H9 (cell line): ENCODE results near the gene PTGES3L. TPM values are rescaled to one million over a fixed set of nuclear protein-coding genes. Genes with fewer than 3 reads are reported as not detected.

ENCODE experiments used
- DNase-seq: peaks from one replicate; pipeline ENCODE4 v3.0.0-alpha.2; 2017
- H2AFZ ChIP-seq: one replicate; pipeline ENCODE4 v1.6.1; 2013; ENCODE audit warnings: mild to moderate bottlenecking, low read length, control low read depth, moderate library complexity
- H2AK5ac ChIP-seq: 2 replicates; pipeline ENCODE4 v1.6.1; 2013; ENCODE audit warnings: low read length, control low read depth, mixed read lengths; ENCODE audit not compliant: insufficient read length
- H2BK120ac ChIP-seq: one replicate; pipeline ENCODE4 v1.6.1; 2013; ENCODE audit warnings: low read depth, mild to moderate bottlenecking, low read length, control low read depth, inconsistent platforms; ENCODE audit not compliant: poor library complexity, severe bottlenecking
- H2BK12ac ChIP-seq: 2 replicates; pipeline ENCODE4 v1.6.1; 2013; ENCODE audit warnings: low read length, control low read depth, mixed read lengths, low read depth; ENCODE audit not compliant: insufficient read length
- H2BK15ac ChIP-seq: 2 replicates; pipeline ENCODE4 v1.6.1; 2013; ENCODE audit warnings: low read depth, low read length, control low read depth
- H2BK20ac ChIP-seq: one replicate; pipeline ENCODE4 v1.6.1; 2013; ENCODE audit warnings: low read depth, mild to moderate bottlenecking, low read length, control low read depth, inconsistent platforms; ENCODE audit not compliant: poor library complexity, severe bottlenecking
- H2BK5ac ChIP-seq: 2 replicates; pipeline ENCODE4 v1.6.1; 2013; ENCODE audit warnings: low read length, control low read depth, mixed read lengths; ENCODE audit not compliant: insufficient read length
- H3K14ac ChIP-seq: 2 replicates; pipeline ENCODE4 v1.6.1; 2013; ENCODE audit warnings: low read length, control low read depth; ENCODE audit not compliant: insufficient read depth
- H3K18ac ChIP-seq: 2 replicates; pipeline ENCODE4 v1.6.1; 2013; ENCODE audit warnings: low read depth, mild to moderate bottlenecking, mixed read lengths, low read length, control low read depth; ENCODE audit not compliant: insufficient read length
- H3K23ac ChIP-seq: 2 replicates; pipeline ENCODE4 v1.6.1; 2013; ENCODE audit warnings: low read length, control low read depth, mixed read lengths, low read depth; ENCODE audit not compliant: insufficient read length
- H3K23me2 ChIP-seq: 2 replicates; pipeline ENCODE4 v1.6.1; 2013; ENCODE audit warnings: low read depth, mild to moderate bottlenecking, mixed read lengths, low read length, control low read depth; ENCODE audit not compliant: insufficient read length, poor library complexity, severe bottlenecking
- H3K27ac ChIP-seq: 2 replicates; pipeline ENCODE4 v1.5.1; 2013; ENCODE audit warnings: low read length, control low read depth, mixed read lengths, low read depth; ENCODE audit not compliant: insufficient read length
- H3K27me3 ChIP-seq: 2 replicates; pipeline ENCODE4 v1.6.1; 2013; ENCODE audit warnings: low read length, control low read depth, inconsistent platforms; ENCODE audit not compliant: insufficient read depth
- H3K4ac ChIP-seq: 2 replicates; pipeline ENCODE4 v1.6.1; 2013; ENCODE audit warnings: low read depth, mild to moderate bottlenecking, control low read depth, inconsistent platforms, low read length, moderate library complexity
- H3K4me1 ChIP-seq: 2 replicates; pipeline ENCODE4 v1.6.1; 2013; ENCODE audit warnings: low read length, control low read depth, inconsistent platforms; ENCODE audit not compliant: insufficient read depth
- H3K4me2 ChIP-seq: 2 replicates; pipeline ENCODE4 v1.6.1; 2013; ENCODE audit warnings: low read length, control low read depth, mixed read lengths; ENCODE audit not compliant: insufficient read length, insufficient read depth
- H3K56ac ChIP-seq: 2 replicates; pipeline ENCODE4 v1.6.1; 2013; ENCODE audit warnings: low read depth, mild to moderate bottlenecking, mixed read lengths, low read length, control low read depth; ENCODE audit not compliant: insufficient read length
- H3K79me1 ChIP-seq: 2 replicates; pipeline ENCODE4 v1.6.1; 2013; ENCODE audit warnings: low read depth, mild to moderate bottlenecking, moderate library complexity, low read length, control low read depth, inconsistent platforms; ENCODE audit not compliant: insufficient read depth, poor library complexity, severe bottlenecking
- H3K79me2 ChIP-seq: 2 replicates; pipeline ENCODE4 v1.6.1; 2013; ENCODE audit warnings: low read length, control low read depth, inconsistent platforms; ENCODE audit not compliant: insufficient read depth
- H3K9ac ChIP-seq: 2 replicates; pipeline ENCODE4 v1.6.1; 2013; ENCODE audit warnings: low read length, control low read depth, mixed read lengths; ENCODE audit not compliant: insufficient read length; ENCODE audit errors: extremely low read depth
- H3K9me3 ChIP-seq: one replicate; pipeline ENCODE4 v1.6.1; 2013; ENCODE audit warnings: low read depth, low read length, inconsistent platforms; ENCODE audit not compliant: control insufficient read depth
- H3T11ph ChIP-seq: one replicate; pipeline ENCODE4 v1.6.1; 2013; ENCODE audit warnings: mild to moderate bottlenecking, low read length, control low read depth, inconsistent platforms
- H4K20me1 ChIP-seq: one replicate; pipeline ENCODE4 v1.6.1; 2013; ENCODE audit not compliant: control insufficient read depth, insufficient read length, insufficient read depth
- H4K5ac ChIP-seq: 2 replicates; pipeline ENCODE4 v1.6.1; 2013; ENCODE audit warnings: low read depth, mild to moderate bottlenecking, mixed read lengths, low read length, control low read depth; ENCODE audit not compliant: insufficient read length
- H4K8ac ChIP-seq: replicated peaks from 2 replicates; pipeline ENCODE4 v1.6.1; 2013; ENCODE audit warnings: low read length, control low read depth, mixed read lengths, low read depth; ENCODE audit not compliant: insufficient read length
- H4K91ac ChIP-seq: 2 replicates; pipeline ENCODE4 v1.6.1; 2013; ENCODE audit warnings: low read depth, mild to moderate bottlenecking, moderate library complexity, mixed read lengths, low read length, control low read depth; ENCODE audit not compliant: insufficient read length
- H3K27ac Mint-ChIP-seq, 3 experiments: 2 replicates in 2 of 3; 3 replicates in 1 of 3; pipeline ENCODE4 v1.8.0; 2020 to 2021; ENCODE audit warnings: mixed read lengths in 3 of 3, mild to moderate bottlenecking in 1 of 3, moderate library complexity in 1 of 3
- H3K27me3 Mint-ChIP-seq: 2 replicates; pipeline ENCODE4 v1.8.0; 2021; ENCODE audit warnings: low read depth, mild to moderate bottlenecking, moderate library complexity, mixed read lengths
- H3K36me3 Mint-ChIP-seq, 3 experiments: 2 replicates in 2 of 3; 3 replicates in 1 of 3; pipeline ENCODE4 v1.8.0; 2020 to 2021; ENCODE audit warnings: low read depth in 3 of 3, mixed read lengths in 3 of 3; ENCODE audit not compliant: insufficient read depth in 1 of 3
- H3K4me1 Mint-ChIP-seq, 2 experiments: 2 replicates each; pipeline ENCODE4 v1.8.0; 2020; ENCODE audit warnings: mixed read lengths in 2 of 2
- H3K4me3 Mint-ChIP-seq, 2 experiments: 2 replicates in 1 of 2; 3 replicates in 1 of 2; pipeline ENCODE4 v1.8.0; 2020 to 2021; ENCODE audit warnings: mild to moderate bottlenecking in 2 of 2, mixed read lengths in 2 of 2, moderate library complexity in 1 of 2
- H3K9me3 Mint-ChIP-seq, 2 experiments: 2 replicates in 1 of 2; 3 replicates in 1 of 2; pipeline ENCODE4 v1.8.0; 2020; ENCODE audit warnings: mild to moderate bottlenecking in 2 of 2, mixed read lengths in 2 of 2, moderate library complexity in 1 of 2
- WGBS: extraction: QIAGEN DNeasy Blood & Tissue Kit; methylation state at CpG from one replicate; pipeline ENCODE4 v1.1.7; 2013; ENCODE audit warnings: missing lambda C conversion rate, low lambda C conversion rate, mixed read lengths; ENCODE audit not compliant: insufficient read length; ENCODE audit errors: extremely low coverage; 5-methylcytosine and 5-hydroxymethylcytosine counted together
- total RNA-seq: library from RNA; stranded (reverse); gene quantifications from 2 replicates; pipeline ENCODE4 v1.2.1, GENCODE V29; 2021
- TF ChIP-seq, protein P1 (sequence below): fragments of 200-600 bp; sonication (generic); conservative IDR thresholded peaks from 3 replicates; pipeline ENCODE4 v1.8.0; 2021; ENCODE audit warnings: antibody characterized with exemption, mild to moderate bottlenecking

PTGES3L gene
- total RNA-seq, 1 experiment from 2014 or later, result 4.2 TPM

DNA sequence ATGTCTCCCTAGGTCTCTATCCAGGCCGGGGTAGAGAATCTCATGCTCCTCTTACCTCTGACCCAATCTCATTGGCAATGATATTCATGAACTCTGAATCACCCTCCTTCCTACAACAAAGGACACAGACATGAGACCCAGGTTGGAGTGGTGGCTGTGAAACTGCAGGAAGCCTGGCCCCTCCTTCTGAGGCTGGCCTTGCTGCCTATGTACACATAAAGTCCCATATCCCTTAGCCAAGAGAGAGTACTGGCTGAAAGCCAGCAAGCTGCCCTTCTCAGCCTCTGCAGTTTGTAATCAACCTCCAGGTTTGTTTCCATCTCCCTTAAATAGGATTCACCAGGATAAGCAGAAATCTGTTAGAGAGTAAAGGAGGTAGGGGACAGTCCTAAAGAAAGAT, 26.2 kb downstream of the PTGES3L start:
- Histone ChIP-seq H4K5ac (no peak overlapping the region), H3K56ac (no peak overlapping the region), H3K4me1 (no peaks in the 10 kb centered on the region), H3K4ac (no peak overlapping the region), H3K79me2 (no peaks in the 10 kb centered on the region), H3K14ac (no peak overlapping the region), H3K27ac (no peak overlapping the region), H2AK5ac (no peak overlapping the region), H2BK20ac (no peak overlapping the region), H2BK5ac (no peak overlapping the region), H3K4me2 (no peak overlapping the region), H4K8ac (no peak overlapping the region), H2BK12ac (no peak overlapping the region), H3K79me1 (no peaks in the 10 kb centered on the region), H4K20me1 (no peaks in the 10 kb centered on the region), H4K91ac (no peak overlapping the region), H3K9ac (no peak overlapping the region), H3K9me3 (no peaks in the 10 kb centered on the region), H3K18ac (no peak overlapping the region), H3K27me3 (no peaks in the 10 kb centered on the region), H2BK120ac (no peak overlapping the region), H3K23ac (no peak overlapping the region), H2AFZ (no peak overlapping the region), H3T11ph (no peak overlapping the region), H3K23me2 (no peaks in the 10 kb centered on the region), H2BK15ac (no peak overlapping the region)
- H3K27me3 Mint-ChIP-seq, result no peaks in the 10 kb centered on the region
- H3K4me1 Mint-ChIP-seq, result no peaks in the 10 kb centered on the region
- no peak overlapping the region for H3K27ac Mint-ChIP-seq
- peaks cover 45 to 80% (median 73%) of the 10 kb centered on the region in 3 experiments; a peak in 6 of 7 replicates for H3K36me3 Mint-ChIP-seq
- no peaks in the 10 kb centered on the region for H3K9me3 Mint-ChIP-seq
- H3K4me3 Mint-ChIP-seq, result no peak overlapping the region
- WGBS, result no CpG with 5 or more reads among the region's 1 CpG
- TF ChIP-seq, protein P1, sequence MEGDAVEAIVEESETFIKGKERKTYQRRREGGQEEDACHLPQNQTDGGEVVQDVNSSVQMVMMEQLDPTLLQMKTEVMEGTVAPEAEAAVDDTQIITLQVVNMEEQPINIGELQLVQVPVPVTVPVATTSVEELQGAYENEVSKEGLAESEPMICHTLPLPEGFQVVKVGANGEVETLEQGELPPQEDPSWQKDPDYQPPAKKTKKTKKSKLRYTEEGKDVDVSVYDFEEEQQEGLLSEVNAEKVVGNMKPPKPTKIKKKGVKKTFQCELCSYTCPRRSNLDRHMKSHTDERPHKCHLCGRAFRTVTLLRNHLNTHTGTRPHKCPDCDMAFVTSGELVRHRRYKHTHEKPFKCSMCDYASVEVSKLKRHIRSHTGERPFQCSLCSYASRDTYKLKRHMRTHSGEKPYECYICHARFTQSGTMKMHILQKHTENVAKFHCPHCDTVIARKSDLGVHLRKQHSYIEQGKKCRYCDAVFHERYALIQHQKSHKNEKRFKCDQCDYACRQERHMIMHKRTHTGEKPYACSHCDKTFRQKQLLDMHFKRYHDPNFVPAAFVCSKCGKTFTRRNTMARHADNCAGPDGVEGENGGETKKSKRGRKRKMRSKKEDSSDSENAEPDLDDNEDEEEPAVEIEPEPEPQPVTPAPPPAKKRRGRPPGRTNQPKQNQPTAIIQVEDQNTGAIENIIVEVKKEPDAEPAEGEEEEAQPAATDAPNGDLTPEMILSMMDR, result no peak
- DNase-seq, result no peak
